SHP77 (cell line): ENCODE measurements around the gene MACROD1.
A peak's percentile ranks its signal among the peaks of the same experiment; 100 is the strongest.

Experiments
- DNase-seq, 2 experiments: peaks; one replicate each; lab custom pipeline; 2025; lab: John Stamatoyannopoulos, UW

MACROD1 gene

GRCh38 chr11:64113462-64113780 lies 52.5 kb downstream of the MACROD1 start:
- DNase-seq = no peak

- DNase-seq = no peak
Observed at GRCh38 chr11:64112771-64113461, 53.0 kb downstream of the MACROD1 start.

- no peak for DNase-seq
Observed at GRCh38 chr11:64110465-64111375, 55.2 kb downstream of the MACROD1 start.

GRCh38 chr11:64109332-64109731 lies 56.6 kb downstream of the MACROD1 start:
- no peak for DNase-seq

GRCh38 chr11:64107303-64107702 lies 58.6 kb downstream of the MACROD1 start:
- DNase-seq = no peak

GRCh38 chr11:64104632-64105031 lies 61.3 kb downstream of the MACROD1 start:
- no peak for DNase-seq

GRCh38 chr11:64103277-64103985 lies 62.5 kb downstream of the MACROD1 start:
- DNase-seq = no peak

- DNase-seq = no peak
Observed at GRCh38 chr11:64102005-64102738, 63.7 kb downstream of the MACROD1 start.

GRCh38 chr11:64101461-64101860 lies 64.5 kb downstream of the MACROD1 start:
- no peak for DNase-seq

GRCh38 chr11:64100782-64101353 lies 65.0 kb downstream of the MACROD1 start:
- no peak for DNase-seq

- DNase-seq = peak in 1 of 2 experiments; percentile 29
Observed at GRCh38 chr11:64100360-64100759, 65.6 kb downstream of the MACROD1 start.

- DNase-seq = no peak
Observed at GRCh38 chr11:64099436-64099835, 66.5 kb downstream of the MACROD1 start.

- DNase-seq = no peak
Observed at GRCh38 chr11:64098318-64098831, 67.5 kb downstream of the MACROD1 start.

GRCh38 chr11:64097468-64098317 lies 68.2 kb downstream of the MACROD1 start:
- no peak for DNase-seq

GRCh38 chr11:64096835-64097234 lies 69.1 kb downstream of the MACROD1 start:
- no peak for DNase-seq

- DNase-seq = peak in 1 of 2 experiments; percentile 36
Observed at GRCh38 chr11:64095949-64096348, 70.0 kb downstream of the MACROD1 start.

- no peak for DNase-seq
Observed at GRCh38 chr11:64095273-64095817, 70.6 kb downstream of the MACROD1 start.

GRCh38 chr11:64094463-64095260 lies 71.3 kb downstream of the MACROD1 start:
- no peak for DNase-seq
